Measurements from ENCODE around the gene GPX6.
"Not testable (repeated sequence)": the region's sequence is repeated elsewhere in the genome, so short reads cannot be mapped to it uniquely, and the experiment has no call there.

Gene GPX6

DNA sequence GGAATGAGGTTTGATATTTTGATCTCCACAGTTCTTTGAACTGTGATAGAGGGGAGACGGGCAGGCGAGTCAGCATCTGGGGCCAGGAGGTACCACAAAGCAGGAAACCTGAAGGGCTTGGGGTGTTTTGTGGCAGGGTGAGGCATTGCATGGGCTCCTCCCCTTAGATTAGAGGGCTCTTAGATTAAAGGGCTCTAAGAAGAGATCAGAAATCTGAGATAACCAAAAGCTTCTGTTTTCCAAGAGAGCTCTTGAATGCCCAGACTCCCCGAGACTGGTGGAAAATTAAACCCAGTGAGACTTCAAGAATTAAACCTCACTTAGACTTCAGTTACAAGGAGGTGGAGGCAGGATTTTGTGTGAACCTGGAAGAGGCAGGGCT, 7.6 kb upstream of the GPX6 start:
- no peak for DNase-seq

DNA sequence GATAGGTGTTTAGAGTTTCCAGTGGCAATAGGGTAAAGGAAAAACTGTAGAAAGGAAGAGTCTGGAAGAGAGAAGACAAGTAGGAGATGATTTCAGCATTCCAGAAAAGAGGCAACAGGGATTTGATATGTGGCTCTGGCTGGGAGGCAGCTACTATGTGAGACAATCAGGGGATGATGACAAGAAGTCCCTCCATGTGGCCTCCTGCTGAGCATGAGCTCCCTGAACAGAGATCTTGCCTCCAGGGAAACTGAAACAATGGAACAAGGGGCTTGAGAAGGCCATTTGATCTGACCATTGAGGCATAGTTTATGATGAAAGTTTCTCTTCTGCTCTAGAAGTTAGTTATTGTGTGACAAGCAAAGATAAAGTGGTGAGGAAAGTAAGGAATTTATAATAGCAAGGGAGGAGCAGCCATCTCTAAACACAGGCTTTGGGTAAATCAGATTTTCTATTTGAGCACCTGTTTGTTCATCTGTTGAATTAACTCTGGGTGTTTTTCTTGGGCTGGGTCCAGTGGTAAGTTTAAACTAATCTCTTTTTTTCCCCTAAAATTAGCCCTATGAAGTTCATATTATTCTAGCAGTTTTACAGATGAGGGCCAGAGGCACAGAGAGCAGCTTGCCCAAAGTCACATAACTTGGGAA, 7.1 kb upstream of the GPX6 start:
- DNase-seq: no peak

DNA sequence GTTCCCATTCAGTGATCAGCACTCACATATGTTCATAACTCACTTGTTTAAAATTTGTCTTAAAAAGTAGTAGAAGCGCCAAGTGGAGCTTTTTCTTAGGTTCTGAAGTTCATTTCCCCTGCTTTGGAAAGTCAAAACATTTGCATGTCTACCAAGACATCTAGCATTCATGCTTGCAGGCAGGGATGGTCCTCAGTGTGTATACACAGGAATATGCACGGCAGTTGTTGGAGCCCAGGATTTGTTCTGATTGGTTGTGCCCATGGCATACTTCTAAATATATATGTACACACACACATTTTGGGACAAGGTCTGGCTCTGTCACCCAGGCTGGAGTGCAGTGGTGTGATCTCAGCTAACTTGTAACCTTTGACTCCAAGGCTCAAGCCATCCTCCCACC, 2.4 kb upstream of the GPX6 start:
- DNase-seq: no peak

GRCh38 chr6:28512387-28512786, 3.2 kb downstream of the GPX6 start:
- not testable (repeated sequence) for DNase-seq

DNA sequence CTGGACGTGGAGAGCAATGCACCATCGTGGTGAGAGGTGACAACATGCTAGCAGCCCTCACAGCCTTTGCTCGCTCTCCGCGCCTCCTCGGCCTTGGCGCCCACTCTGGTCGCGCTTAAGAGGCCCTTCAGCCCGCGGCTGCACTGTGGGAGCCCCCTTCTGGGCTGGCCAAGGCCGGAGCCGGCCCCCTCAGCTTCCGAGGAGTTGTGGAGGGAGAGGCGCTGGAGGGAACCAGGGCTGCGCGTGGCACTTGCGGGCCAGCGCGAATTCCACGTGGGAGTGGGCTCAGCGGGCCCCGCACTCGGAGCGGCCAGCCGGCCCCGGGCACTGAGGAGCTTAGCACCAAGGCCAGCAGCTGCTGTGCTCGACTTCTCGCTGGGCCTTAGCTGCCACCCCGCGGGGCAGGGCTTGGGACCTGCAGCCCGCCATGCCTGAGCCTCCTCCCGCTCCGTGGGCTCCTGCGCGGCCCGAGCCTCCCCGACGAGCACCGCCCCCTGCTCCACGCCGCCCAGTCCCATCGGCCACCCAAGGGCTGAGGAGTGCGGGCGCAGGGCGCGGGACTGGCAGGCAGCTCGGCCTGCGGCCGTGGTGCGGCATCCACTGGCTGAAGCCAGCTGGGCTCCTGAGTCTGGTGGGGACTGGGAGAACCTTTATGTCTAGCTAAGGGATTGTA, 3.8 kb downstream of the GPX6 start:
- no peak for DNase-seq

GRCh38 chr6:28506807-28507475, 8.7 kb downstream of the GPX6 start:
- no peak for DNase-seq

- DNase-seq: no peak
Observed at GRCh38 chr6:28505733-28506132, 9.9 kb downstream of the GPX6 start.

DNA sequence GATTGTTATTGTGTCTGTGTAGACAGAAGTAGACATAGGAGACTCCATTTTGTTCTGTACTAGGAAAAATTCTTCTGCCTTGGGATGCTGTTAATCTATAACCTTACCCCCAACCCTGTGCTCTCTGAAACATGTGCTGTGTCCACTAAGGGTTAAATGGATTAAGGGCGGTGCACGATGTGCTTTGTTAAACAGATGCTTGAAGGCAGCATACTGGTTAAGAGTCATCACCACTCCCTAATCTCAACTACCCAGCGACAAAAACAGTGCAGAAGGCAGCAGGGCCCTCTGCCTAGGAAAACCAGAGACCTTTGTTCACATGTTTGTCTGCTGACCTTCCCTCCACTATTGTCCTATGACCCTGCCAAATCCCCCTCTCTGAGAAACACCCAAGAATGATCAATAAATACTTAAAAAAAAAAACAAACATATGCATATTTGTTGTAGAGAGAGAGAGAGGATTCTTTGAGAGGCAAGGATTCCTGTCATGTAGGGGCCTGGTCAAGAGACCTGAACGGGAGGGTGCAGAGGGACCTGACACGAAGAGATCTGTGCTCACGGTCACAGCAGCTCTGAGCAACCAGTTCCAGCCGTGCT, 12.8 kb downstream of the GPX6 start:
- not testable (repeated sequence) for DNase-seq

GRCh38 chr6:28502136-28502535, 13.5 kb downstream of the GPX6 start:
- DNase-seq: not testable (repeated sequence)

DNA sequence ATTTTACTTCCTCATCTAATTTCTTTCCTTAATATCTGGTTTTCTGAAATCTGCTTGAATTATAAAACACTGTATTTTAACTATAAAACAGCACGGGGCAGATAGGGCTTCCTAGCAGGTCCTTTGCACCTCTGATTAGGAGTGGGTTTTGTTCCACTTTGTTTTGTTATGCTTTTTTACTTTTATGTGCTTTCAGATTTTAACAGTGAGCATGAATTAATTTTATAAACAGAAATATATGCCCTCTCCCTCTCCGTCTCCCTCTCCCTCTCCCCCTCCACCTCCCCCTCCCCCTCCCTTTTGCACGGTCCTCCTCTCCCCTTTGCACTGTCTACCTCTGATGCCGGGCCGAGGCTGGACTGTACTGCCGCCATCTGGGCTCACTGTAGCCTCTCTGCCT, 14.3 kb downstream of the GPX6 start:
- DNase-seq: no peak

GRCh38 chr6:28497893-28498292, 17.7 kb downstream of the GPX6 start:
- no peak for DNase-seq

- DNase-seq: no peak
Observed at GRCh38 chr6:28497306-28497705, 18.3 kb downstream of the GPX6 start.

DNA sequence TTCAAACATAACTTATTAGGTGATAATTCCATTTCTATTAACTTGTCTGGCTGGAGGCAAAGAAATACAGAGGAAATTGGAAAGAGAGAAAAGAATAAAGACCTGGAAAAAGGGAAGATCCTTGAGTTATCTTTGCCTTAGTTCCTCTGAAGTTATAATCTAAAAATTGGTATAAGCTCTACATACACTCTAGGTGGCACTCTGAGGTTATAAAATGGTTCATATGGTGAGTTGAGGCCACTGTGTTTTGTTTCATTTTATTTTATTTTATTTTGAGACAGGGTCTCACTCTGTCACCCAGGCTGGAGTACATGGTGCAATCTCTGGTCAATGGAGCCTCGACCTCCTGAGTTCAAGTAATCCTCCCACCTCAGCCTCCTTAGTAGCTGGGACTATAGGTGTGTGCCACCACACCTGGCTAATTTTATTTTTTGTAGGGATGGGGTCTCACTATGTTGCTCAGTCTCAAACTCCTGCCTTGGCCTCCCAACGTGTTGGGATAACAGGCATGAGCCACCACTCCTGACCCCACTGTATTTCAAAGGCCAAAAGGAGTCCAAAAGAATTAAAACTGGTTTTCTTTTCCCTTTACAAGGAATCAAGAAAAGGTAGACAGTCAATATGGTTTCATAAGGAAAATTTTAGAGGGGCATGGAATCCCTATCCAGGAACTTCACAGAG, 19.4 kb downstream of the GPX6 start:
- DNase-seq: no peak

GRCh38 chr6:28491984-28492317, 23.6 kb downstream of the GPX6 start:
- DNase-seq: no peak

- no peak for DNase-seq
Observed at GRCh38 chr6:28490205-28490890, 25.2 kb downstream of the GPX6 start.

DNA sequence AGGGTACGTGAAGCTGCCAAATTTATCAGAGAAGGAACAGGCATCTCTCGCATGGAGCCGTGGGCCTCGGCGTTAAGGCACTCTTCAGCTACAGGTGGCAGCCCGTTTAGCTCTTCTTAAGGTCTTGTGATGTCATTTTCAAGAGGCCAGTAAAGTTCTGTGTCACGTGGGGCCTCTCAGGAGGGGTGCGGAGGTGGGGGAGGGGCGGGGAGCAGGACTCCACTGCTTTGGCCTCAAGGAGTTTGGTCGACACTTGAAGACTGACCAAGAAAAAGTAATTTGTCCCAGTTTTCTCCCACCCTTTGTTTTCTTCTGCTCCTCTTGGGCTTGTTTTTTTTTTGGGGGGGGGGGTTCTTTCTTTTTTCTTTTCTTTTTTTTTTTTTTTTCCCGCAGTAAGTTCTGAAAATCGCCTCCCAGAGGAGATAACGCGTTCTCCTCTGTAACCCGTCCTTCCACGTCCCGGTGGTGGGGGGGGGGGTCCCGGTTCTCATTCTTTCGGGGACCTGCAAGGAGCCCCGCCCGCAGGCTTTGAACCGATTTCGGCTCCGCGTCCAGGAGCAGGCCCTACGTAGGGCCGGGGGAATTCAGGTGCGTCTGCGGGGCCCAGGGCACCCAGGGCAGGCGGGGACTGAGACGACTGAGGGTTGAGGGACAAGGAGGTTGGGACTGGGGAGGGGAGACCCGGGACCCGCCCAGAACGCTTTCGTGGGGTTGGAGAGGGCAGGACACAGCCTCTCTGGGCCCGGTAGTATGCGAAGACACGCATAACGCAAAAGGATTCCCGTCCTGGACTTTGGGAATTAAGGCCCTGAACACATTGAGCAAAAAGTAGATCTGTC, 26.0 kb downstream of the GPX6 start:
- DNase-seq: no peak

GRCh38 chr6:28488916-28489365, 26.7 kb downstream of the GPX6 start:
- DNase-seq: no peak

- no peak for DNase-seq
Observed at GRCh38 chr6:28486988-28487742, 28.4 kb downstream of the GPX6 start.

GRCh38 chr6:28486533-28486932, 29.1 kb downstream of the GPX6 start:
- no peak for DNase-seq

DNA sequence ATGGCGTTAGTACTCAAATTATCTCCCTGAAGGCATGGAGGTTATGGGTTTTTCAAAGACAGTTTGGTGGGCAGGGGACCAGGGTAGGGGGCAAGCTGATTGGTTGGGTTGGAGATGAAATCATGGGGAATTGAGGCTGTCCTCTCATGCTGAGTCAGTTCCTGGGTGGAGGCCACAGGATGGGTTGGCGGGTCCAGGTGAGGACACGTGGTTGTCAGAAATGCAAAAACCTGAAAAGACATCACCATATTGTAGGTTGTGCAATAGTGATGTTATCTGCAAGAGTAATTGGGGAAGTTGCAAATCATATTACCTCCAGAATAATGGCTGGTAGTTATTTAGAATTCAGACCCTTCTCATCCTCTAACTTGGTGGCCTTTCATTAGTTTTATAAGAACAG, 30.1 kb downstream of the GPX6 start:
- no peak for DNase-seq
